OCI-LY3 (cell line): ENCODE measurements around the gene UNC5B.

ENCODE experiments used
- H2AFZ ChIP-seq: fragments of 200-600, 300-600 bp; shearing (Covaris generic); 2 replicates; pipeline ENCODE4 v1.6.0; 2014; ENCODE audit warnings: antibody characterized with exemption, low read depth, low read length
- H3K27ac ChIP-seq: fragments of 200-600, 300-600 bp; sonication (generic); 2 replicates; pipeline ENCODE4 v1.5.1; 2014; ENCODE audit warnings: mild to moderate bottlenecking, low read length, moderate library complexity, mixed read lengths
- H3K27me3 ChIP-seq: fragments of 200-600, 300-600 bp; sonication (generic); 2 replicates; pipeline ENCODE4 v1.6.1; 2014; ENCODE audit warnings: low read depth, low read length, mixed read lengths
- H3K36me3 ChIP-seq: fragments of 200-600, 300-600 bp; sonication (generic); replicated peaks from 2 replicates; pipeline ENCODE3; 2014; ENCODE audit warnings: low read depth, low read length, mixed read lengths
- H3K4me1 ChIP-seq: fragments of 300-600, 200-600 bp; sonication (generic); 2 replicates; pipeline ENCODE4 v1.6.1; 2014; ENCODE audit warnings: low read length, mixed read lengths
- H3K4me2 ChIP-seq: fragments of 200-600, 300-600 bp; sonication (generic); 2 replicates; pipeline ENCODE4 v1.6.1; 2014; ENCODE audit warnings: low read length, mixed read lengths
- H3K4me3 ChIP-seq: fragments of 300-600, 200-600 bp; sonication (generic); 2 replicates; pipeline ENCODE4 v1.5.1; 2014; ENCODE audit warnings: antibody characterized with exemption, mild to moderate bottlenecking, low read length, moderate library complexity
- H3K79me2 ChIP-seq: fragments of 300-600, 200-600 bp; shearing (Covaris generic); 2 replicates; pipeline ENCODE4 v1.6.1; 2014; ENCODE audit warnings: mild to moderate bottlenecking, low read length, mixed read lengths
- H3K9ac ChIP-seq: fragments of 300-600, 200-600 bp; shearing (Covaris generic); 2 replicates; pipeline ENCODE4 v1.6.0; 2014; ENCODE audit warnings: mild to moderate bottlenecking, low read length, moderate library complexity
- H3K9me3 ChIP-seq: fragments of 200-600, 300-600 bp; shearing (Covaris generic); 2 replicates; pipeline ENCODE4 v1.6.1; 2014; ENCODE audit warnings: low read length, mixed read lengths; ENCODE audit not compliant: insufficient read depth
- H4K20me1 ChIP-seq: fragments of 200-600, 300-600 bp; sonication (generic); 2 replicates; pipeline ENCODE4 v1.6.1; 2016; ENCODE audit warnings: low read length, mixed read lengths; ENCODE audit not compliant: insufficient read depth
- CTCF ChIP-seq: fragments of 200-600, 300-600 bp; sonication (generic); IDR thresholded peaks from 2 replicates; pipeline ENCODE4 v1.5.1; 2014; ENCODE audit warnings: antibody characterized with exemption, low read length, low read depth
- EZH2phosphoT487 ChIP-seq: fragments of 200-600 bp; shearing (Covaris generic); IDR thresholded peaks from 2 replicates; pipeline ENCODE4 v1.6.1; 2018; ENCODE audit warnings: antibody characterized with exemption, mixed run types, low read depth

UNC5B gene

GRCh38 chr10:71234970-71235685, 22.8 kb downstream of the UNC5B start:
- no peaks in the 10 kb centered on the region for H3K9me3 ChIP-seq
- no peak overlapping the region for H3K27ac ChIP-seq
- TF ChIP-seq EZH2phosphoT487 (no peak), CTCF (no peak)
- no peaks in the 10 kb centered on the region for H3K36me3 ChIP-seq
- H3K4me2 ChIP-seq: no peak overlapping the region
- no peak overlapping the region for H3K4me3 ChIP-seq
- H3K79me2 ChIP-seq: no peaks in the 10 kb centered on the region
- no peak overlapping the region for H2AFZ ChIP-seq
- H3K4me1 ChIP-seq: no peaks in the 10 kb centered on the region
- no peaks in the 10 kb centered on the region; the same call in 1 of the 2 replicates for H3K27me3 ChIP-seq
- H3K9ac ChIP-seq: no peak overlapping the region
- no peaks in the 10 kb centered on the region for H4K20me1 ChIP-seq

- no peak overlapping the region for H2AFZ ChIP-seq
- no peak overlapping the region for H3K27ac ChIP-seq
- no peak overlapping the region for H3K4me3 ChIP-seq
- TF ChIP-seq CTCF: no peak
- H3K27me3 ChIP-seq: no peaks in the 10 kb centered on the region; the same call in 1 of the 2 replicates
- no peaks in the 10 kb centered on the region for H3K9me3 ChIP-seq
- no peak overlapping the region for H3K9ac ChIP-seq
- no peaks in the 10 kb centered on the region for H4K20me1 ChIP-seq
- no peaks in the 10 kb centered on the region for H3K4me1 ChIP-seq
- H3K4me2 ChIP-seq: no peak overlapping the region
- no peaks in the 10 kb centered on the region for H3K79me2 ChIP-seq
- H3K36me3 ChIP-seq: no peaks in the 10 kb centered on the region
Measured at GRCh38 chr10:71235808-71236207, 23.4 kb downstream of the UNC5B start.

GRCh38 chr10:71236286-71236685, 23.9 kb downstream of the UNC5B start:
- Histone ChIP-seq H3K4me1 (no peaks in the 10 kb centered on the region), H3K4me2 (no peak overlapping the region), H3K9ac (no peak overlapping the region), H4K20me1 (no peaks in the 10 kb centered on the region), H3K4me3 (no peak overlapping the region), H3K36me3 (no peaks in the 10 kb centered on the region), H3K27me3 (no peaks in the 10 kb centered on the region; the same call in 1 of the 2 replicates), H3K79me2 (no peaks in the 10 kb centered on the region), H3K27ac (no peak overlapping the region), H3K9me3 (no peaks in the 10 kb centered on the region), H2AFZ (no peak overlapping the region)
- TF ChIP-seq EZH2phosphoT487 (no peak), CTCF (no peak)

GRCh38 chr10:71236822-71237682, 24.7 kb downstream of the UNC5B start:
- no peak overlapping the region for H3K4me3 ChIP-seq
- no peak overlapping the region for H3K27ac ChIP-seq

More at GRCh38 chr10:71236822-71237682, 24.7 kb downstream of the UNC5B start:
- no peak overlapping the region for H2AFZ ChIP-seq
- H3K79me2 ChIP-seq: no peaks in the 10 kb centered on the region
- TF ChIP-seq CTCF (no peak), EZH2phosphoT487 (no peak)
- H3K4me1 ChIP-seq: no peaks in the 10 kb centered on the region
- H3K27me3 ChIP-seq: no peaks in the 10 kb centered on the region; the same call in 1 of the 2 replicates
- no peak overlapping the region for H3K9ac ChIP-seq
- no peaks in the 10 kb centered on the region for H3K36me3 ChIP-seq
- H3K9me3 ChIP-seq: no peaks in the 10 kb centered on the region
- no peaks in the 10 kb centered on the region for H4K20me1 ChIP-seq
- no peak overlapping the region for H3K4me2 ChIP-seq
